Embryonic facial prominence (tissue), 1 donor: ENCODE results near the gene CKAP5.
"Not testable (repeated sequence)": the region's sequence is repeated elsewhere in the genome, so short reads cannot be mapped to it uniquely, and the experiment has no call there.

Experiments used
- DNase-seq: peaks from one replicate; pipeline ENCODE4 v3.0.0-alpha.2; 2016; ENCODE audit errors: extremely low spot score

CKAP5 gene

GRCh38 chr11:46726206-46726862 lies 119.7 kb downstream of the CKAP5 start:
- DNase-seq: no peak

- no peak for DNase-seq
Measured at GRCh38 chr11:46725338-46726205, 120.5 kb downstream of the CKAP5 start.

- DNase-seq: no peak
Measured at GRCh38 chr11:46724088-46724487, 122.0 kb downstream of the CKAP5 start.

GRCh38 chr11:46723359-46723680 lies 122.8 kb downstream of the CKAP5 start:
- no peak for DNase-seq

GRCh38 chr11:46722566-46723358 lies 123.3 kb downstream of the CKAP5 start:
- DNase-seq: no peak

- no peak for DNase-seq
Measured at GRCh38 chr11:46721286-46721685, 124.8 kb downstream of the CKAP5 start.

- no peak for DNase-seq
Measured at GRCh38 chr11:46719543-46720218, 126.4 kb downstream of the CKAP5 start.

- no peak for DNase-seq
Measured at GRCh38 chr11:46719048-46719542, 127.0 kb downstream of the CKAP5 start, which contains the start of gene F2. Gene F2, plus strand, starts transcription at chr11:46719213. Its CDS starts 23 bp downstream, at chr11:46719236.

- DNase-seq: no peak
Measured at GRCh38 chr11:46718155-46719019, 127.7 kb downstream of the CKAP5 start.

GRCh38 chr11:46717825-46718154 lies 128.3 kb downstream of the CKAP5 start:
- DNase-seq: not testable (repeated sequence)

- DNase-seq: no peak
Measured at GRCh38 chr11:46712874-46713576, 133.1 kb downstream of the CKAP5 start.

- no peak for DNase-seq
Measured at GRCh38 chr11:46711303-46711702, 134.8 kb downstream of the CKAP5 start.

- no peak for DNase-seq
Measured at GRCh38 chr11:46710821-46711269, 135.2 kb downstream of the CKAP5 start.

GRCh38 chr11:46709351-46709750 lies 136.7 kb downstream of the CKAP5 start:
- not testable (repeated sequence) for DNase-seq

GRCh38 chr11:46706886-46707285 lies 139.2 kb downstream of the CKAP5 start:
- DNase-seq: no peak

- DNase-seq: no peak
Measured at GRCh38 chr11:46705070-46705688, 140.9 kb downstream of the CKAP5 start.

- DNase-seq: no peak
Measured at GRCh38 chr11:46701078-46701654, 144.9 kb downstream of the CKAP5 start.

- peak; percentile 98 for DNase-seq
Measured at GRCh38 chr11:46700241-46701077, 145.6 kb downstream of the CKAP5 start, which contains the start of the genes ARHGAP1 and ZNF408. Gene ARHGAP1, minus strand, starts transcription at chr11:46700619. Its CDS starts 4,512 bp downstream, at chr11:46696107. Gene ZNF408, plus strand, starts transcription at chr11:46701031. Its CDS starts 17 bp downstream, at chr11:46701048.
